HG02938 (cell line): ENCODE measurements around the gene IFI16.

Source experiments
- ATAC-seq: cut with Tn5 transposase; IDR thresholded peaks from one replicate; pipeline ENCODE4 v1.9.1; 2021; ENCODE audit warnings: mild to moderate bottlenecking, moderate library complexity; ENCODE audit not compliant: unreplicated experiment

Gene IFI16

DNA sequence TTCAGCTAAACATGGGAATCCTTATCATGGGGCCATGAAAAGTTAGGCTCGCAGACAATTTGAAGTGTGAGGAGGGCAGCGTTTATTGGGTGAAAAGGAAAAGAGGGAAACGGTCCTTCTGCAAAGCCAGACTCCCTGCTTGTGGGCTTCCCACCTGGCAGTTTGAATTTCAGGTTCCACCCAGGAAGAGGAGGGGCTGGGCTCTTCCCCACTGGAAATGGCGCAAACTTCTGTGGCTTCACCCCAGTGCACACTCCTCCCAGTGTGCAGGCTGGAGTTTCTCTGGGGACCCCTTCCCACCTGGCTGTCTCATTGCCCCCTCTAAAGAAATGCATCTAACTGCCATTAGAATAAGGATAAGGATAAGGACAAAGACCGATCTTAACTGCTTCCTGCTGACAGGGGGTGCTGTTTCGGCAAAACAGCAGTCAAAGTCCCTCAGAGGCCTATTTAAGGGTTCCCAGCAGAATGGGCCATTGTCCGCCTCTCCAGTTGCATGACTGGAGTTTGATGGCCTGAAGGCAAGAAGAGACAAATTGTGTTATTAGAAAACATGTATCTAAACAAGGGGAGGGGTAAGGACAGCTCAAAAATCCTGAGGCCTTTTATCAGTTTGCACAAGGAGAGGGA lies 46.5 kb downstream of the IFI16 start:
- no peak for ATAC-seq

- no peak for ATAC-seq
Observed at GRCh38 chr1:159058751-159059150, 49.0 kb downstream of the IFI16 start.

DNA sequence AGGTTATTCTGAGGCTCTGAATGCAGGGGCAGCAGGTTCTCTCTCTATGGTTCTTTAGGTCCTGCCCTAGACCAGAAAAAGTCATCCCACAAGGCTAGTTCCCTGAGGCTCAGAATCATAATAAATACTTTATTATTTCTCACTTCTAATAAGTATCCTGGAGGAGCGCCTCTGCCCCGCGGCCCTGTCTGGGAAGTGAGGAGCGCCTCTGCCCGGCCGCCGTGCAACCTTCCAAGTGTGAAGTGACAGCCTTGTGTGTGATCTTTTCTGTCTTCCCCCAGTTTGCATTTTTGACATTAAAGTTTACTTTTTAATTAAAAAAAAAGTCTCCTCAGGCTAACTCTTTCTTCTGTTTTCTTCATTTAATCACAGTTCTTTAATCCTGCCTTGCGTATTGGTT lies 55.4 kb downstream of the IFI16 start:
- no peak for ATAC-seq

DNA sequence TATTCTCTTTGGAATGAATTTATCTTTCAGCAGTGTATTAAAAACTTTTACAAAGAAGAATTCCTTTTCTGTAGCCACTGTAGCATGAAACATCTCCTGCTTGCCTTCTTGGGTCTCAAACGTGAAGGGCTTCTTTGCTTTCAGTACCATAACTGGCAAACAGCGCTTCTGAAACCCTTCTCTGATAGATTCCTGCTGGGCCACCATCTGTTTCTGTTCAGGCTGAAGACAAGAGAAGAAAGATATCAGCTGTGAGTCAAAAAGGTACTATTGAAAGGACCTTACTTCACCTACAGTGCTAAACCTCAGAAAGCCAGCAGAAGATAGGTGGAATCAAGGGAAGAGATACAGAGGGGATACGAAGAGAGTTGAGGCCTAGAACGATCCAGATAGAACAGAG lies 56.4 kb downstream of the IFI16 start:
- ATAC-seq = no peak

DNA sequence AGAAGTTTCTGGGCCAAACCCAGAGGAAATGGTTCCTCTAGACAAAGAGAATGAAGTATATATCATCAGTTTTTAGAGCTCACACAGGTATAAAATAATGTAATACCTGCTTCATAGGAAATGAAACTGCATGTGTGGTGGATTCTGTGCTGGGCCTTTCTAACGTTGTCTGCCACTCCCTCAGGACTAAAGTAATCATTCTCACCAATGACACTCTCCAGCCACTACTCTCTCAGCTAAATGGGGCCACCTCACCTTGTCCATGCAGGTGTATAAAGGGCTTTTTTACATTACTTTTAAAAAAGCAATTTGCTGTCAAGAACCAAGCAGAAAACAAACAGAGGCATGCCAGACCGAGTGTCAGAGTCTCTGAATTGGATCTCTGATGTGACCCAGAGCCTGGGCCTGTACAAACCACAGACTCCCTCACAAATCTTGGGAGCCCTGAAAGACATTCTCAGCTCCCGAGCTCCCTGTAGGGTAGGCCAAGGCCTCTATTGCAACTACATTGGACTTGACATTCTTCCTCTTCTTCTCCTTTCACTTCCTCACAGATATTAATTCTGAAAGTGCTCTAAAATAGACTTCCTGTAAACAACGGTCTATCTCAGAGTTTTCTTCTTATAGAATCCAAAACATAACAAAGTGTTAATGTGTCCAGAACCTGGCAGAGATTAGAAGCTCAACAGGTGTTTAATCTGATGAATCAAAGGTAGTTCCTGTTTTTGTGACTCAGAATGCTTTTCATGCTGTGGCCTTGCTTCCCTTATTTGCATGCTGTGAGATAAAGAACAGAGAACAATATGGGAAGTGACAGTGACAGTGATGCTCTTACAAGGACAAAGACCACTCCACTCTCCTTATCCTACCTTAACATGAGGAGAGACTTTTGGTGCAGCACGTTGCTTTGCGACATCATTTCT lies 58.3 kb downstream of the IFI16 start:
- peak; percentile 88 for ATAC-seq

- no peak for ATAC-seq
Observed at GRCh38 chr1:159068886-159069285, 59.2 kb downstream of the IFI16 start.

DNA sequence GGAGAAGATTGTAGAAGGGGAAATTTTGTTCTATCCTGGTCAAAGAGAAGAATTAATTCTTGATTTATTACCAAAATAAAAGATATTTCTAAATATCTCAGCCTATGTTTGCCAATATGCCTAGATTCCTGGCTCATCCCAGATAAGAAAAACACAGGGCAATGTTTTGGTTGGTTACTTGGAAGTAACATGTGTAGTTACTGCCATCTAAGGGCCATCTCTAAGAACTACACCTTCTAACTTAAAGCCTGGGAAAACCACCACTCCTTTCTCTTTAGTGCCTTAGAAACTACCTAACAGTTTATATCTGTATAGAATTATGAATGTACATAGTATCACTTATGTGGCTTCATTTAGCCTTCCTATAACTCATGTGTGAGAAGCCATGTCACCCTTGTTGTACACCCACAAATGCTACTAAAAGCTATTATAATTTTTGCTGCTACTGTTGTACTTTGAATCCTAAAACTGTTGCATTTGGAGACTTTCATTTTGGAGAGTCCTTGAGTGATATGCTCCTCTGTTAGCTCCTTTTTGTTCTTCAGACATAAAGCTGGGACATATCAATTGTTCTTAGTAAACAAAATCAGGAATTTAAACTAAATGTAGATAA lies 62.4 kb downstream of the IFI16 start:
- no peak for ATAC-seq

- peak; percentile 81 for ATAC-seq
Observed at GRCh38 chr1:159076438-159077119, 66.9 kb downstream of the IFI16 start, which contains the start of gene AIM2. TSS of gene AIM2 (minus strand) at chr1:159076766. CDS start at chr1:159073499, 3,267 bp downstream.

GRCh38 chr1:159077120-159077961 lies 67.6 kb downstream of the IFI16 start:
- peak; percentile 76 for ATAC-seq

DNA sequence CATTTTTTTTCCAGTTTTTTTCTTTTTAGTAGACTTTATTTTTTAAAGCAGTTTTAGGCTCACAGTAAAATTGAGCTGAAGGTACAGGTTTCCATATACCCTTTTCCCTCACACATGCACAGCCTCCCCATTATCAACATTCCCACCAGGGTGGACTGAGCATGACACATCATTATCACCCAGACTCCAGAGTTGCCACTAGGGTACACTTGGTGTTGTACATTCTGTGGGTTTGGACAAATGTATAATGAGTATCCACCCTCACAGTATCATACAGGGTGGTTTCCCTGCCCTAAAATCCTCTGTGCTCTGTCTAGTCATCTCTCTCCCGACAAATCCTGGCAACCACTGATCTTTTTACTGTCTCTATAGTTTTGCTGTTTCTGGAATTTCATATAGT lies 69.8 kb downstream of the IFI16 start:
- ATAC-seq = no peak

DNA sequence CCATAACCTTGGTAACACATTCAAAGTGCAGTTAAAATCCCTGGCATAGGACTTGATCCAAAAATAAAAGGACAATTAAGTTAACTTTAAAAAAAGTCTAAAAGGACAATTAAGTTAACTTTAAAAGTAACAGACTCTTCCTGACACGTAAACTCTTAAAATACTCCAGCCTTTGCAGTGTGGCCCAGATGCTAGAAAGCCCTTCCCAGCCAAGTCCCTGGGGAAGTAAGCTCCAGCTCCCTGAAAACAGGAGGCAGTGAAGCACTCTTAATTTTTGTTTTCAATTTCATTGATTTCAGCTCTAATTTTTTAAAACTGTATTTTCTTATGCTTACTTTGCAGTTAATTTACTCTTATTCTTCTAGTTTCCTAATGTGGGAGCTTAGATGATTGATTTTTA lies 71.9 kb downstream of the IFI16 start:
- no peak for ATAC-seq

GRCh38 chr1:159083013-159083412 lies 73.3 kb downstream of the IFI16 start:
- no peak for ATAC-seq

GRCh38 chr1:159084152-159084551 lies 74.4 kb downstream of the IFI16 start:
- ATAC-seq = no peak

DNA sequence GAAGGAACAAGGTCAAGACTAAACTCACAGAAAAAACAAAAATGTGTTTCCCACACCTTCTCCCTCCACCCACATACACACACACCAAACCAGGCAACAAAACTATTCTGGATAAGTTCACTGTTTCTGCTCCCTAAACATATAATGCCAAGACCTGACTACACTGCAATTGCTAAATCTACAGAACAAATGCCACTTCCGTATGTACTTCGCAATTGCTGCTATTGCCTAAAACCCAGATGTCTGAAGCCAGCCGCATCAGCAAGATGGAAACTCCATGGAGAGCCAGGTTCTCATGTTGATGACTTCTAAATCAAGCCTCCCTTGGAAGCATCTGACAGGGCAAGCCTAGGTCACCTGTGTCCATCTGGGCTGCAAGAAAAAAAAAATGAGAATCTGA lies 75.2 kb downstream of the IFI16 start:
- no peak for ATAC-seq

DNA sequence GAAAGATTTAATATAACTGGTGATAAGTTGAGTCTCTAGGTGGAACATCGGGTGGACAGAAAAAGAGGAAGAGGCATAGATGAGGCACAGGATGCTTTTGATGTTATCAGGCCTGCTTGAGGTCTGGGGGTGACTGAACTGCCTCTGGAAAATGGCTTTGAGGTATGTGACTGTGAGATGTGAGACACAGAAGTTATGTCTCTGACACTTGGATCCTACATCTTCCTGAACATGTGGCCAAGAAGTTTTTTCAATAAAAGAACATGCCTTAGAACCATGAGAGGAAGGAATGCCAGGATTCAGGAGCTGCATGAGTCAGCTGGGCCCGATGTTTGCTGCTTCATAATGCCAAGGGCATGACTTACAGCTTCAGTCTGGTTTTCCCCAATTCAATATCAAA lies 78.3 kb downstream of the IFI16 start:
- no peak for ATAC-seq

- no peak for ATAC-seq
Observed at GRCh38 chr1:159088546-159089183, 79.0 kb downstream of the IFI16 start.

DNA sequence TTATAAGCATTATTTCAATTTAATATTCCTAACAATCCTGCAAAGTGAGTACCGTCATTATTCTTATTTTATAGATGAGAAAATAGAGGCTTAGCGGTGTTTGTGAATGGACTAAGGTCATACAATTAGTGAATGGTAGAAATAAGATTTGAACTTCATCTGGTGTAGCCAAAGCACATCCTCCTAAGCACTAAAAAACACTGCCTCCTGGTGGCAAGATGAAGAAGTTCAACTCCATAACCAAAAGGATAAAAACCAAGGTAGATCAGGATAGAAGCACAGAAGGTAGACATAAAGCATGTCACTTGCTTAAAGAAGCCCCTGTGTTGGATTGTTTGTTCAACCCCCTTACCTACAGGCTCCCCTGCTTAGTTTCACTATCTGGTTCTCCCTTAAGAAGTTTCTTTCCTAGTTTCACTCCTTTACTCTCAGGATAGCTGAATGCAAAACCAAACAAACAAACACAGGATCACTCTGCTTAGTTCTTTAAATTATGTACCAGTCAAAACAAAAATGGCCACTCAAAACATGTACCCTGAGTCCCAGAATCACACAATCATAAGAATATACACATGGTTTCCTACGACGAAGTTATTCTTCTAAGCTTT lies 79.6 kb downstream of the IFI16 start:
- no peak for ATAC-seq

- no peak for ATAC-seq
Observed at GRCh38 chr1:159090286-159091179, 80.8 kb downstream of the IFI16 start.
